Measurements from ENCODE around the gene SPAG9.
"Not testable (repeated sequence)": the region's sequence is repeated elsewhere in the genome, so short reads cannot be mapped to it uniquely, and the experiment has no call there.

Gene SPAG9

GRCh38 chr17:50949989-50950877, 170.4 kb downstream of the SPAG9 start:
- peak; percentile 54 for DNase-seq

- no peak for DNase-seq
Measured at GRCh38 chr17:50949128-50949988, 171.3 kb downstream of the SPAG9 start.

- DNase-seq, result no peak
Measured at GRCh38 chr17:50948711-50949110, 172.0 kb downstream of the SPAG9 start.

GRCh38 chr17:50947782-50948543, 172.7 kb downstream of the SPAG9 start:
- peak; percentile 85 for DNase-seq

GRCh38 chr17:50946891-50947781, 173.5 kb downstream of the SPAG9 start:
- no peak for DNase-seq

- DNase-seq, result no peak
Measured at GRCh38 chr17:50946223-50946890, 174.3 kb downstream of the SPAG9 start.

- no peak for DNase-seq
Measured at GRCh38 chr17:50945779-50946222, 174.9 kb downstream of the SPAG9 start.

GRCh38 chr17:50944902-50945720, 175.6 kb downstream of the SPAG9 start:
- DNase-seq, result no peak

GRCh38 chr17:50944054-50944901, 176.4 kb downstream of the SPAG9 start:
- peak; percentile 94 for DNase-seq

GRCh38 chr17:50943575-50943933, 177.1 kb downstream of the SPAG9 start:
- no peak for DNase-seq

GRCh38 chr17:50941676-50942048, 179.0 kb downstream of the SPAG9 start:
- not testable (repeated sequence) for DNase-seq

GRCh38 chr17:50939795-50940684, 180.6 kb downstream of the SPAG9 start:
- no peak for DNase-seq

- no peak for DNase-seq
Measured at GRCh38 chr17:50939542-50939794, 181.2 kb downstream of the SPAG9 start.

- DNase-seq, result no peak
Measured at GRCh38 chr17:50938821-50939541, 181.7 kb downstream of the SPAG9 start.

GRCh38 chr17:50935996-50936266, 184.7 kb downstream of the SPAG9 start:
- DNase-seq, result no peak

- peak; percentile 89 for DNase-seq
Measured at GRCh38 chr17:50935221-50935995, 185.3 kb downstream of the SPAG9 start.

GRCh38 chr17:50934672-50935220, 185.9 kb downstream of the SPAG9 start:
- peak; percentile 45 for DNase-seq

Data from NCI-H774 (cell line).